ENCODE data around the gene CREBBP.

Gene CREBBP

GRCh38 chr16:3677994-3678393 lies 202.5 kb downstream of the CREBBP start:
- no peak overlapping the region for H3K4me2 ChIP-seq
- H3K4me1 ChIP-seq (ENCODE audit: low read depth, poor library complexity, severe bottlenecking) = no peaks in the 10 kb centered on the region
- H2AFZ ChIP-seq (ENCODE audit: low read depth) = no peak overlapping the region
- no peak for TF ChIP-seq CTCF (conservative IDR thresholded peaks at IDR 0.05; ENCODE audit: low read depth, low read length)
- H3K27ac ChIP-seq = no peak overlapping the region
- H3K9ac ChIP-seq = no peak overlapping the region
- 0 out of 2 replicates have a peak, but pooled peaks cover 4% of the 10 kb centered on the region for H4K20me1 ChIP-seq (ENCODE audit: insufficient read depth)
- no peaks in the 10 kb centered on the region; the same call in 1 of the 2 replicates for H3K79me2 ChIP-seq (ENCODE audit: insufficient read depth, low read depth)
- no peaks in the 10 kb centered on the region for H3K27me3 ChIP-seq (ENCODE audit: insufficient read depth, low read depth)
- H3K4me3 ChIP-seq (IDR thresholded peaks at IDR 0.05; ENCODE audit: insufficient read depth, low read depth, low read length) = no peak overlapping the region
- H3K36me3 ChIP-seq (ENCODE audit: insufficient read depth) = peaks cover 25% of the 10 kb centered on the region; the same call in 1 of the 2 replicates

- H3K79me2 ChIP-seq (ENCODE audit: insufficient read depth, low read depth) = no peaks in the 10 kb centered on the region
- no peak for TF ChIP-seq CTCF (conservative IDR thresholded peaks at IDR 0.05; ENCODE audit: low read depth, low read length)
- no peaks in the 10 kb centered on the region for H3K4me1 ChIP-seq (ENCODE audit: low read depth, poor library complexity, severe bottlenecking)
- H3K4me2 ChIP-seq = no peak overlapping the region
- H2AFZ ChIP-seq (ENCODE audit: low read depth) = no peak overlapping the region
- H3K27ac ChIP-seq = no peak overlapping the region
- H3K4me3 ChIP-seq (IDR thresholded peaks at IDR 0.05; ENCODE audit: insufficient read depth, low read depth, low read length) = no peak overlapping the region
- H4K20me1 ChIP-seq (ENCODE audit: insufficient read depth) = no peaks in the 10 kb centered on the region
- peaks cover 29% of the 10 kb centered on the region; the same call in 1 of the 2 replicates for H3K36me3 ChIP-seq (ENCODE audit: insufficient read depth)
- H3K27me3 ChIP-seq (ENCODE audit: insufficient read depth, low read depth) = no peaks in the 10 kb centered on the region
- no peak overlapping the region for H3K9ac ChIP-seq
Measured at GRCh38 chr16:3675601-3676130, 204.8 kb downstream of the CREBBP start.
